HCEC 1CT (cell line): ENCODE measurements around the gene KLHDC7B.

Experiments
- DNase-seq: peaks from one replicate; pipeline ENCODE4 v3.0.0-alpha.2; 2017

Gene KLHDC7B

GRCh38 chr22:50545522-50546325 lies at the start of gene KLHDC7B:
Gene KLHDC7B, plus strand, starts transcription at chr22:50545899. Its CDS starts 345 bp downstream, at chr22:50546244.
- DNase-seq: no peak

GRCh38 chr22:50497093-50497492 lies 48.6 kb upstream of the KLHDC7B start:
- DNase-seq: no peak

- DNase-seq: peak; percentile 51
Measured at GRCh38 chr22:50498322-50498890, 47.3 kb upstream of the KLHDC7B start.

- DNase-seq: no peak
Measured at GRCh38 chr22:50500452-50500851, 45.2 kb upstream of the KLHDC7B start.

GRCh38 chr22:50502096-50502495 lies 43.6 kb upstream of the KLHDC7B start:
- DNase-seq: no peak

GRCh38 chr22:50502628-50503474 lies 42.8 kb upstream of the KLHDC7B start:
- no peak for DNase-seq

- DNase-seq: no peak
Measured at GRCh38 chr22:50503475-50504145, 42.1 kb upstream of the KLHDC7B start.

- no peak for DNase-seq
Measured at GRCh38 chr22:50504369-50505211, 41.1 kb upstream of the KLHDC7B start.

GRCh38 chr22:50505276-50505775 lies 40.4 kb upstream of the KLHDC7B start:
- no peak for DNase-seq

GRCh38 chr22:50505776-50506610 lies 39.7 kb upstream of the KLHDC7B start:
- no peak for DNase-seq

- no peak for DNase-seq
Measured at GRCh38 chr22:50506611-50507420, 38.9 kb upstream of the KLHDC7B start.

- DNase-seq: no peak
Measured at GRCh38 chr22:50507421-50507990, 38.2 kb upstream of the KLHDC7B start, which contains the start of gene LMF2. Gene LMF2, minus strand, starts transcription at chr22:50507702. Its CDS starts 27 bp downstream, at chr22:50507675.

- DNase-seq: peak; percentile 92
Measured at GRCh38 chr22:50507991-50508884, 37.5 kb upstream of the KLHDC7B start, which contains the start of gene NCAPH2. Gene NCAPH2, plus strand, starts transcription at chr22:50508224. Its CDS starts 114 bp downstream, at chr22:50508338.

- DNase-seq: no peak
Measured at GRCh38 chr22:50508897-50509296, 36.8 kb upstream of the KLHDC7B start.

- no peak for DNase-seq
Measured at GRCh38 chr22:50513175-50513574, 32.5 kb upstream of the KLHDC7B start.

GRCh38 chr22:50516068-50516467 lies 29.6 kb upstream of the KLHDC7B start:
- DNase-seq: no peak

GRCh38 chr22:50516891-50517290 lies 28.8 kb upstream of the KLHDC7B start:
- no peak for DNase-seq
